ENCODE data around the gene TBX2.
"Not testable (repeated sequence)": the region's sequence is repeated elsewhere in the genome, so short reads cannot be mapped to it uniquely, and the experiment has no call there.

The TBX2 gene

DNA sequence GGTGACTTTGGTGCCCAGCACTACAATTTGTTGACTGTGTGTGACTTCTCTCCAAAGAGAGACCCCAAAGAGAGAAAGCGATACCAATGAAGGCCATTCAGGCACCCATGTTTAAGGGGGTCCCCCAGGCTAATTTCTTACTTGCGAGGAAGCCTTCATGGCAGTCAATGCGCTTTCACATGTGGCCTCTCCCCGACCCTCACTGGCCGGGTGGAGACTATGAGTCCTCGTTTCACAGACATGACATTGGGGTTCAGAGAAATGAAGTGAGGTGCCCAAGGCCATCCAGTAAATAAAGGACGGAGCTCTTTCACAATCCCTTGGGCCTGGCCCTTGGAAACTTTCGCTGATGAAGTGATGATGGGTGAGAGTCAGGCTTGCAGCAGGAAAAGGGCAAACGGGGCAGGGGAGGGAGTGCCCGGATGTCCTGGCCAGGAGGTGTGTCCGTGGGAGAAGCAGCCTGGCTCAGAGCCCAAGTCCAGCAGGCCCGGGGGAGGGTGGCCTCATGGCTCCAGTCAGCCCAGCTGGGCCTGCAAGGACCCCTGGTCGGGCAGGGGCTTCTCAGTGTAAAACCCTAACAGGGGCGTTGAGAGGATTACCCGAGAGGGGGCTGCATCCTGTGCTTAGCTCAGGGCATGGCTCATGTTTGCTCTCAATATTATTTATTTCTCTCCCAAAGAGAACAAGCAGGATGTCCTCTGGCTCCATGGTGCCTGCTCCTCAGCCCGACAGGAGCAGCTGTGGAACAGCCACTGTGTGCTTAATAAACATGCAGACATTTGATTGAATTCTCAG, 14.7 kb downstream of the TBX2 start:
- DNase-seq (ENCODE audit: low spot score): no peak

DNA sequence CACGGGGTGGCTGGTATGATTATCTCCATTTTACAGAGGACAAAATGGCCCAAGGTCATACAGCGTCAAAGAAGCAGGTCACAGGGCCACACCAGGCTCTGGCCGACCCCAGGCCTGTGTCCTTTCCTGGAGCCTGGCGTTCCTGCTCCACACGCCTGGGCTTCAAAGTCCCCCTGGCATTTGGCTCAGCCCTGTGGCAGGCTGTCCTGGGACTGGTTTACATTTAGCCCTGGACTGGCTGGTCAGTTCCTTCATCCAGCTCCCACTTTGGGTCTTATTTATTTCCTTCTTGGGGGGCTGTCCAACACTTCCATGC, 15.3 kb downstream of the TBX2 start:
- DNase-seq (ENCODE audit: low spot score): no peak

DNA sequence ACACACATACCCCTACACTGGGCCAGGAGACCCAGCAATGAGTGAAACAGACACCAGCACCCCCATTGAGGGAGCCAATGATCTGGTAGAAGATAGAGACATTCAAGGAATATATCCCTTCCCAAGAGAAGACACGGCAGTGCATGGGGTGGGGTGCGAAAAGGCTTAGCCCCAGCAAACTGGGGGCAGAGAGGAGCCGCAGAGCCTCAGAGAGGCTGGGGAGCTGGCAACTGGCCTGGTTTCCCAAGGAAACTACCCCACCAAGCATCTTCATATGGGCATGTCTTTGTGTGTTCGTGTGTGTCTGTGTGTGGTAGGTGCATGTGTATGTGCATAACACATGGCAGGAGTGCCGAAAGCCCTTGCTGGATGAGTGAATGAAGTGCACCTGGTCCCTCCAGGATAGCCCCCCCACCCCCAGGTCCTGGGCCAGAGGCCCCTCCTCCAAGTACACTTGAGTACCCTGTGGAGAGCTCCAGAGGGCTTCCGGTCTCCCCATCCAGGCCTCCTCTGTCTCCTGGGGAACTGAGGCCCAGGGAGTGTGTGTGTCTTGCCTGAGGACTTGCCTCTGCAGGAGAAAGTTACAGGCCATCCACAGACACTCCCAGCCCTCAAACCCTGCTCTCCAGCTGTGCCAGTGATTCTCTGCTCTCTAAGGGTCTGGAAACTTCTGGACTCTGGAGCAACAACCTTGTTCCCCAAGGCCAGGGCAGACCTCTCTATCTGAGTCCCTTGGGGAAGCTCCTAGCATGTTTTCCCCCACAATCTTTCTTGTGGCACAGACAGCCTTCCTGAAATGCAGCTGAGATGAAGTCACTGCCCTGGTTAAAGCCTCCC, 15.9 kb downstream of the TBX2 start:
- DNase-seq (ENCODE audit: low spot score): no peak

DNA sequence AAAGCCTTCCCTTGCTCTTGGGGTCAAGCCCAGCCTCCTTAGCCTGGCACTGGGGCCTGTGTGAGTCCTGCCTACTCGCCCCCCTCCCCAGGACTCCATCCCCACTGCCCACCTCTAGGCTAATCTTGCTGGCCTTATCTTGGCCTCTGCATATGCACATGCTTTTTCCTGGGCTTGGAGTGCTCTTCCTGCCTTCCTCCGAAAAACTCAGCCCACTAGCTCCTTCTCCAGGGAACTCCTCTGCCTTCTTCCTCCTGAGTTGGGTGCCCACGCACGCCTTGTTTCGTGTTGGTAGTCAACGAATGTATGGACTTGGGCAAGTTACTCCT, 16.5 kb downstream of the TBX2 start:
- no peak for DNase-seq (ENCODE audit: low spot score)

DNA sequence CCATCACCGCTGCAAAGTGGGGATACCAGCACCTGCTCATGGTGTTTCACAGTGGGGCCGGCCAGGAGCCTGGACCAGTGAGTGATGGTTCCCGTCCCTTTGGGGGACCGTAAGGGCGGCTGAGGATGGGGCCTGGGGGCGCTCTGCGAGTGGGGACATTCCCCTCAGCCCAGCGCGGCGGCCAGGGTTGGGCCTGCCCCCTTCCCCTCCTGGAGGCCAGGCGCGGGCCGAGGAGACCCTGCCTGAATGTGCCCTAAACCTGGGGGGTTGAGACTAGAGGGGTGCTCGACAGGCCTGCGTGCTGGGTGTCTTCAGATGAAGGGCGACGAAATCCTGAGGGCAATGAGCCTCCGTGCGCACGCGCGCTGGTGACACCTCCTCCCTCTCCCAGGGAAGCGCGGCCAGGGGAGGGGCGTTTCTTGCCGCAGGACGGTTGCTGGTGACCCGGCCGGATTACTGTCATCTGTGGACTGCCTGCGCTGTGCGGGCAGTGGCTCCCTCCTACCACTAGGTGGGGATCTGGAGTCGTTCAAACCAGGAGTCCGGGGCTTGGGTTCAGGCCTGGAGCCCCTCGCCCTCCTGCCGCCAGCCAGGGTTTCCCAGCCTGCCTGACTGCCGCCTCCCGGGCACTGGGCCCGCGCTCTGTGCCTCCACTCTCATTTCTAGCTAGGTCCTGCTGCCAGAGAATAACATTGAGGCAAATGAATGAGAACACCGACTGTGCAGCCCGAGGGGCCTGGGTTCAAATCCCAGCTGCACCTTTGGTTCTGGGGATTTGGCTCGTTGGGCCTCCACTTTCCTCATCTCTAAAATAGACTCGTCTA, 17.1 kb downstream of the TBX2 start:
- peak; percentile 93 for DNase-seq (ENCODE audit: low spot score)

DNA sequence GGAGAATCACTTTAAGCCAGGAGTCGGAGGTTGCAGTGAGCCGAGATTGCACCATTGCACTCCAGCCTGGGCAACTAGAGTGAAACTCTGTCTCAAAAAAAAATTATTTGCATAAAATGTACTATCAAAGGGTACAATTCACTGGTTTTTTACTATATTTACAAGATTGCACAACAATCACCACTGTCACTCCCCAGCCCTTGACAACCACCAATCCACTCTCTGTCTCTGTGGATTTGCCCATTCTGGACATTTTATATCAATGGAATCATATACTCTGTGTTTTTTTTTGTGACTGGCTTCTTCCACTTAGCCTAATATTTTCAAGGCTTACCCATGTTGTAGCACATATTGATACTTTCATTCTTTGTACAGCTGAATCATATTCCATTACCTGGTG, 18.8 kb downstream of the TBX2 start:
- no peak for DNase-seq (ENCODE audit: low spot score)

DNA sequence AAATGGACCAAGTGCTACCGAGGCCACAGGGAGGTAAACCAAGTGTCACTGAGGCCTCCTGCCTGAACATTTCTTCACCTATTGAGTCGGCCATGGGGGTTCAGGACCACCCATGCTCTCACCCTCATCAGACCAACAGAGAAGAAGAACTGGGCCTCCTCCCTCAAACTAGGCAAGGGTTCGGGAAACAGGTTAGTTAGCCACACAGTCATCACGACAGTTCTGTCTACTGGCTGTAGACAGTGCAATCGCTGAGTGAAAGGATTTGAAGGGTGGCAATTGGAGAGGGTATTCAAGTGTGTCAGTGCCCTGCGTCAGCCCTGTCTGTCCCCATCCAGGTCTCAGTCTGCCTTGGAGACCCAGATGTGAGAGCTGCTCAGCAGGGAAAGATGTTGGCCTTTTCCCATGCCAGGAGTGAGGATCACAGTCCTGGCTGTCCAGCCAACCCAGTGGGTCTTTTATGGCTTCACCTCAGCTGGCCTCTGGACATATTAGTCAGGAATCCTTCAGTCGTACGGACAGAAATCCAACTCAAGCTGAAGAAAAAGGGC, 19.9 kb downstream of the TBX2 start:
- DNase-seq (ENCODE audit: low spot score): no peak

DNA sequence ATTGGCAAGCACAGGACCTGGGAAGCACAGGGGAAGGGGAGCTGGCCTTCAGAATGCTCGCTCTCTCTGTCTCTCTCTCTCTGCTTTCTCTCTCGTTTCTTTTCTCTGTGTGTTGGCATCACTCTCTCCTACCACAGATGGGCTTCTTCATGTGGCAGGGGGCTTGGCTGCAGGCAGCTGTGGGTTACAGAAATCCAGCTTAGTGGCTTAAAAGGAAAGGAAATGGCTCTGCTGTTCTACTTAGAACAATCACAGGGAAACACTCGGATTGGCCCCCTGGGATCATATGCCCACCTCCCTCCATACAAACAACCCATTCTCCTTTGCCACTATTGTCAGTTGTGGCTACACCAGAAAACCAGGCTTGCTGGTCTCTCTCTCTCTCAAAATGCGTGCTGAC, 20.4 kb downstream of the TBX2 start:
- no peak for DNase-seq (ENCODE audit: low spot score)

DNA sequence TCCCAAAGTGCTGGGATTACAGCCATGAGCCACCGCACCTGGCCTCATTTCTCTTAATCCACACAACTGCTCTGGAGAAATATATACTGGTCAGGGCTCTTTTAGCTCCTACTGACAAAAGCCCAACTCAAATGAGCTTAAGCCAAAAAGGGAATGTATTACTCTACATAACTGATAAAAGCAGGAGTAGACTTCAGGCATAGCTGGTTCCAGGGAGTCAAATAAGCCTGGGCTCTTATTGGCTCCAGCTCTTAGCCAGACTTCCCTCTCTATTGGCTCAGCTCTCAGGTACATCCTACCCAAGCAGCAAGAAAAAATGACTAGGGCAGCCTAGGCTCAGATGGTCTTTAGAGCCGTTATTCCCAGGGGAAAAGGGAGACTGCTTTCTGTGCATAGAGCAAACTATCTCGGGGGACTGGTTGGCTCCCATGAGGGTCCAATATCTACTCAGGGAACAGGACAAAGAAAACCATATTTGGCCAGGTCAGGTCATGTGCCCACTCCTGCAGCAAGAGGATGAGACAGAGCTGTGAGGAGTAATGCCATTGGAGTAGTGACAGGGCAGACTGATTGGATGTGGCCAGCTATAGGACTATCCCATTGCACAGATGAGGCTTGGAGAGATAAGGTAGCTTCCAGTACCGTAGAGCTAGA, 21.2 kb downstream of the TBX2 start:
- no peak for DNase-seq (ENCODE audit: low spot score)

DNA sequence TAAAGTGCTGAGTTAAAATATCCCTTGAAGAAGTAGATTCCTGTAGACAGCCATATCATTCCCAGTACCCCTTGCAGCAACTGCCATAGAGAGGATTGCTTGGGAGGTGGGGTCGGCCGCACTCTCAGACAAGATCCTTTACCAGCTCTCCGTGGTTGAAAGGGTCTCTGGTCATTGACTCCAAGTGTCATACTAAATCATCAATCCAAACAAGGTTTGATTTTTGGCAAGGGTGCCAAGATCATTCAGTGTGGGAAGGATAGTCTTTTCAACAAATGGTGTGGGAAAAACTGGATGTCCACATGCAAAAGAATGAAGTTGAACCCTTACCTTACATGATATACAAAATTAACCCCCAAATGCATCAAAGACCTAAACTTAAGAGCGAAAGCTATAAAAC, 21.8 kb downstream of the TBX2 start:
- DNase-seq (ENCODE audit: low spot score): no peak

DNA sequence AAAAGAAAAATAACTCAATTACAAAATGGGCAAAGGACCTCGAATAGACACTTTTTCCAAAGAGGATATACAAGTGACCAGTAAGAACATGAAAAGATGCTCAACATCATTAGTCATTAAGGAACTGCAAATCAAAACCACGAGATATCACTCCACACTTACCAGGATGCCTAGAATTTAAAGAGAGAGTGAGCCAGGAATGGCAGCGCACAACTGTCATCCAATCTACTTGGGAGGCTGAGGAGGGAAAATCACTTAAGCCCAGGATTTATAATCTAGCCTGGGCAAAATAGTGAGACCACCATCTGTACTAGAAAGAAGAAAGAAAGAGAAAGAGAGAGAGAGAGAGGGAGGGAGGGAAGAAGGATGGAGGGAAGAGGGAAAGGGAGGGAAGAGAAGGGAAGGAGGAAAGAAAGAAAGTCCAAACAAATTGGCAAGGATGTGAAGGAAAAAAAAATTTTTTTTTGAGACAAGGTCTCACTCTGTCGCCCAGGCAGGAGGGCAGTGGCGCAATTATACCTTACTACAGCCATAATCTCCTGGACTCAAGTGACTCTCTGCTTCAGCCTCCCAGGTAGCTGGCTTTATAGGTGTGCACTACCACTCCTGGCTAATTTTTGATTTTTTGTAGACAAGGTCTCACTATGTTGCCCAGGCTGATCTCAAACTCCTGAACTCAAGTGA, 22.6 kb downstream of the TBX2 start:
- no peak for DNase-seq (ENCODE audit: low spot score)

DNA sequence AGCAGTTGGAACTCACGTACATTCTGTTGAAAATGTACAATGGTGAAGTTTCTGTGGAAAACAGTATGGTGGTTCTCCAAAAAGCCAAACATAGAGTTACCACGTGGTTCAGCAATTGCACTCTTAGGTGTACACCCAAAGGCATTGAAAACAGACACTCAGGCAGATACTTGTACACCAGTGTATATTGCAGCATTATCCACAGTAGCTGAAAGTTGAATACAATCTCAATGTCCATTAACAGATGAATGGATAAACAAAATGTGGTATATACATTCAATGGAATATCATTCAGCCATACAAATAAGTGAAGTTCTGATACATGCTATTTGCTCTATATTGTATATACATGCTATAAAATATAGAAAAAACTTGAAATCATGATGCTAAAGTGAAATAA, 23.2 kb downstream of the TBX2 start:
- no peak for DNase-seq (ENCODE audit: low spot score)

DNA sequence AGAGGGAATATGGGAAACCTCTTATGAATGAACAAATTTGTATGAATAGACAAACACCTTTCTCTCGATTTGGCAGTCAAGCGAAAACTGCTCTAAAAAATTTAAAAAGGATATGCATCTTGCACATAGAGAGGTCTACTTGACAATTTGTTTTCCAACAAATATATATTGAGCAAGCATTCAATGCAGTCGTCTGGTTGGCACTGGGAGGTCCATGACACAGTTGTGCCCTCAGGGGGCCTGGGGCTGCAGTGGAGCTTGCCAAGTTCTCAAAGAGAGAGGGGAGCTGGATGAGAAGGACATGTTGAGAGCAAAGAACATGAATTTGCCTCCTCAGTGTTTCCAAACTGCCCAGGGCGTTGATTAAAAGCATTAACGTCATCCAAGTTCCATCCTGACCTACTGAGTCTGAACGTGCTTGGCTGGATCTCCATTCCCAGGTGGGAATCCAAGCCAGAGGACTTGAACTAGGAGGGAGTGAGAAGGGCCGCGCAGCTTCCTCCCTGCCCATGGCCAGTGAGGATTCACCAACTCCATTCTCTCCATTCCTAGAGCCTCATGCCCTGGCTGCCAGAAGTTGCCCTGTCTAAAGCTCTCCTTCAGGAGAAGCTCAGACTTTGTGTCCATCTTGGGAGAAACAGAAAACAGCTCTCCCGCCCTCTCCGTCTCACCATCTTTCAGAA, 24.5 kb downstream of the TBX2 start:
- no peak for DNase-seq (ENCODE audit: low spot score)

DNA sequence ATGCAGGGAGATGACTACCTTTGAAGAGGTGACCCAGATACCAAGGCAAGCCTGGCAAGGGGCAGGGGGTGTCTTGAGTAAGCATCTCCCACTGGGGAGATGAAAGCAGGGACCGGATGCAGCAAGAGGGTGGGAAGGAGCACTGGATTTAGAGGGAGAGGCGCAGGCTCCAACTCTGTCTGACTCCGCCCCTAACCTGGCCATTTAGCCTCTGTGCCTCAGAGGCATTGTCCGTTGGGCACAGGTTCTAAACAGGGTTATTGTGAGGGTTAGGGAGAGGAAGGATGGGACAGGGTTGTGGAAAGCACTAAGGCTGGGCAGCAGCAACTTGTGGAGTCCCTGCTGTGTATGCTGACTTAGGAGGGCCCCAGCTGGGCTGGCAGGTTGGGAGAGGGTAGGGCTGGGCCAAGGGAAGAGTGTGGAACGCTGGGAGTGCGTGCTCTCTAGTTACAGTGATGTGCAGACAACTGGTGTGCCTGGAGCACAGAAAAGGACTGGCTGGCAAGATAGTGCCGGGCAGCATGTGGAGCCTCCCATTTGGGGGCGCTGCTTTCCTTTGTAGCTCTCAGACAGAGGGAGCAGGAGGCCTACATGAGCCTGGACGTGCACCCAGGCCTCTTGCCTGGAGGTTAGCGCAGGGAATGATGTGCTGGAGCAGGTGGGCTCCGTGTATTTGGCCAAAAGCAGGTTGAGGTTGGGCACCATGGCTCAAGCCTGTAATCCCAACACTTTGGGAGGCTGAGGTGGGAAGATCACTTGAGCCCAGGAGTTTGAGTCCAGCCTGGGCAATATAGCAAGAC, 26.2 kb downstream of the TBX2 start:
- DNase-seq (ENCODE audit: low spot score): no peak

DNA sequence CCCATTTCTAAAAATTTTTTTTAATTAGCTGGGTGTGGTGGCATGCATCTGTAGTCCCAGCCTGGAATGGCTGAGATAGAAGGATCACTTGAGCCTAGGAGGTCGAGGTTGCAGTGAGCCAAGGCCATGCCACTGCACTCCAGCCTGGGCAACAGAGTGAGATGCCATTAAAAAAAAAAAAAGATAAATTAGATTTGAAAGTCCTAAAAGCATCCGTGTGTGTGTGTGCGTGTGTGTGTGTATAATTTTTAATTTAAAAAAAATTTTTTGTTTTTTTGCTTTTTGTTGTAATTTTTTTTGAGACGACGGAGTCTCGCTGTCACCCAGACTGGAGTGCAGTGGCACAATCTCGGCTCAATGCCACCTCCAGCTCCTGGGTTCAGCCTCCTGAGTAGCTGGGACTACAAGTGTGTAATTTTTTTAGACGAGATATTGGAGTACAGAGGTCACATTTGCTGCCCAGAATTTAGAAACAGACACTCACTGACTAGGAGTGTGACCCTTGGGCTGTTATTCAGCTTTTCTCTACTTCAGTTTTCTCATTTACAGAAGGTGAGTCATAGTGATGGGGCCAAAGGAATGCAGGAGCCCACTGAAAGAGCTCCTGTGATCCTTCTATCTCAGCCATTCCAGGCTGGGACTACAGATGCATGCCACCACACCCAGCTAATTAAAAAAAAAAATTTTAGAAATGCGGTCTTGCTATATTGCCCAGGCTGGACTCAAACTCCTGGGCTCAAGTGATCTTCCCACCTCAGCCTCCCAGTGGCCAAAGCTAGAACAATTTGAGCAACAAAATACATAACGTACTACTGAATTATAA, 27.1 kb downstream of the TBX2 start:
- no peak for DNase-seq (ENCODE audit: low spot score)

DNA sequence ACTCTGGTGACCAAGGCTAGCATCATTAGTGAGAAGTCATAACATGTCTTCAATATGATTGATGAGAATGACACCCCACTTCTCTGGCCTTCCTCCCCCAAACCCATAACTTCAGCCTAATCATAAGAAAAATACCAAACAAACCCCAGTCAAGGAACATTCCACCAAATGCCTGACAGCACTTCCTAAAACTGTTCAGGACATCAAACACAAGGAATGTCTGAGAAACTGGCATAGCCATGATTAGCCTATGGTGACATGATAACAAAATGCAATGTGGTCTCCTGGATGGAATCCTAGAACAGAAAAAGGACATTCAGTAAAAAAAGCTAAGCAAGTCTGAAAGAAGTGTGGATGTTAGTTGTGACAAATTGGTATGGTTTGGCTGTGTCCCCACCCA, 27.9 kb downstream of the TBX2 start:
- no peak for DNase-seq (ENCODE audit: low spot score)

DNA sequence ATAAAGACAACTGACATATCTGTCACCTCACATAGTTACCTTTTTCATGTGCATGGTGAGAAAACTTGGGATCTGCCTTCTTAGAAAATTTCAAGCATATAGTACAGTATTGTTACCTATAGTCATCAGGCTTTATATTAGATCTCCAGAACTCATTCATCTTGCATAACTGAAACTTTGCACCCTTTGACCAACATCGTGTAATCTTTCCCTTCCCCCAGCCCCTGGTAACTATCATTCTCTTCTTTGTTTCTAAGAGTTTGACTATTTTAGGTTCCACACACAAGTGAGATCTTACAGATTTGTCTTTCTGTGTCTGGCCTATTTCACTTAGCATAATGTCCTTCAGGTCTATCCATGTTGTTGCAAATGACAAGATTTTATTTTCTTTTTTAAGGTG, 29.6 kb downstream of the TBX2 start:
- no peak for DNase-seq (ENCODE audit: low spot score)

DNA sequence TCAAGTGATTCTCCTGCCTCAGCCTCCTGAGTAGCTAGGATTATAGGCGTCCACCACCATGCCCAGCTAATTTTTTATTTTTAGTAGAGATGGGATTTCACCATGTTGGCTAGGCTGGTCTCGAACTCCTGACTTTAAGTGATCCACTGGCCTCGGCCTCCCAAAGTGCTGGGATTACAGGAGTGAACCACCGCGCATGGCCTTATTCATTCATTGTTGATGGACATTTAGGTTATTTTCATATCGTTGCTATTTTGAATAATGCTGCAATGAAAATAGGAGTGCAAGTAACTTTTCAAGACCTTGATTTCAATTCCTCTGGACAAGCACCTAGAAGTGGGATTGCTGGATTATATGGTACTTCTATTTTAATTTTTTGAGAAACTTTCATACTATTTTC, 30.2 kb downstream of the TBX2 start:
- DNase-seq (ENCODE audit: low spot score): not testable (repeated sequence)
